Thyroid gland (tissue), 4 donors: ENCODE data around the gene CAMTA1.

Experiments
- POLR2A ChIP-seq, 2 donors: fragments of 450-650 bp; IDR thresholded peaks; one replicate each; pipeline ENCODE4 v1.6.1; 2017; ENCODE audit warnings: antibody characterized with exemption in 2 of 2, mild to moderate bottlenecking in 2 of 2, moderate library complexity in 1 of 2
- TF ChIP-seq, protein P1 (sequence below), 6 experiments: fragments of 200-600 bp in 3 of 6; fragments of 450-650 bp in 3 of 6; sonication (generic) in 3 of 6; IDR thresholded peaks; one replicate each; pipeline ENCODE4 v1.5.1; 2016 to 2019; ENCODE audit warnings: antibody characterized with exemption in 6 of 6, mild to moderate bottlenecking in 2 of 6, inconsistent platforms in 1 of 6, moderate library complexity in 1 of 6

GRCh38 chr1:6976044-6976375 is 190.8 kb downstream of the CAMTA1 start:
- TF ChIP-seq, protein P1, sequence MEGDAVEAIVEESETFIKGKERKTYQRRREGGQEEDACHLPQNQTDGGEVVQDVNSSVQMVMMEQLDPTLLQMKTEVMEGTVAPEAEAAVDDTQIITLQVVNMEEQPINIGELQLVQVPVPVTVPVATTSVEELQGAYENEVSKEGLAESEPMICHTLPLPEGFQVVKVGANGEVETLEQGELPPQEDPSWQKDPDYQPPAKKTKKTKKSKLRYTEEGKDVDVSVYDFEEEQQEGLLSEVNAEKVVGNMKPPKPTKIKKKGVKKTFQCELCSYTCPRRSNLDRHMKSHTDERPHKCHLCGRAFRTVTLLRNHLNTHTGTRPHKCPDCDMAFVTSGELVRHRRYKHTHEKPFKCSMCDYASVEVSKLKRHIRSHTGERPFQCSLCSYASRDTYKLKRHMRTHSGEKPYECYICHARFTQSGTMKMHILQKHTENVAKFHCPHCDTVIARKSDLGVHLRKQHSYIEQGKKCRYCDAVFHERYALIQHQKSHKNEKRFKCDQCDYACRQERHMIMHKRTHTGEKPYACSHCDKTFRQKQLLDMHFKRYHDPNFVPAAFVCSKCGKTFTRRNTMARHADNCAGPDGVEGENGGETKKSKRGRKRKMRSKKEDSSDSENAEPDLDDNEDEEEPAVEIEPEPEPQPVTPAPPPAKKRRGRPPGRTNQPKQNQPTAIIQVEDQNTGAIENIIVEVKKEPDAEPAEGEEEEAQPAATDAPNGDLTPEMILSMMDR (IDR thresholded peaks at IDR 0.05), result no peak
- no peak for TF ChIP-seq POLR2A (IDR thresholded peaks at IDR 0.05)
